Measurements from ENCODE around the gene TSPYL2.

DNA sequence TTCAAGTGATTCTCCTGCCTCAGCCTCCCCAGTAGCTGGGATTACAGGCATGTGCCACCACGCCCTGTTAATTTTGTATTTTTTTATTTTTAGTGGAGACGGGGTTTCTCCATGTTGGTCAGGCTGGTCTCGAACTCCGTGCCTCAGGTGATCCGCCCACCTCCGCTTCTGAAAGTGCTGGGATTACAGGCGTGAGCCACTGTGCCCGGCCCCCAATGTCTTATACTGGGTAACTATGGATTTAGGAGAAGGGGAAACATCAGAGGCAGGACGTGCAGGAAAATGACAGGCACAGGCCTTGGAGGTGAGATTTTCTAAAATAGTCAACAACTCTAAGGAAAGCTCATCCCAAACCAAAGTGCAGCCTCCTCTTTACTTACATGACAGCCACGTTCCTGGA is 11.1 kb upstream of the TSPYL2 start:
- TF ChIP-seq CTCF (conservative IDR thresholded peaks at IDR 0.05; ENCODE audit: low read depth, low read length), result no peak
- TF ChIP-seq POLR2A (IDR thresholded peaks at IDR 0.05; ENCODE audit: low read depth, low read length), result no peak
- no peak for TF ChIP-seq CEBPB (IDR thresholded peaks at IDR 0.05; ENCODE audit: low read depth, low read length)
- no peak for TF ChIP-seq SMC3 (IDR thresholded peaks at IDR 0.05; ENCODE audit: low read depth, low read length)
- TF ChIP-seq MXI1 (IDR thresholded peaks at IDR 0.05; ENCODE audit: borderline replicate concordance, low read depth, low read length), result no peak
- TF ChIP-seq RCOR1 (IDR thresholded peaks at IDR 0.05; ENCODE audit: insufficient replicate concordance, low read length), result no peak
- TF ChIP-seq MAFK (IDR thresholded peaks at IDR 0.05; ENCODE audit: low read depth, low read length), result no peak
- no peak for TF ChIP-seq CHD1 (IDR thresholded peaks at IDR 0.05; ENCODE audit: low read depth, low read length)
- TF ChIP-seq RFX5 (IDR thresholded peaks at IDR 0.05; ENCODE audit: low read depth, low read length), result no peak
- no peak for TF ChIP-seq RAD21 (IDR thresholded peaks at IDR 0.05; ENCODE audit: low read length)
- TF ChIP-seq ELK1 (IDR thresholded peaks at IDR 0.05; ENCODE audit: borderline replicate concordance, low read depth, low read length), result no peak
- no peak for TF ChIP-seq MAZ (IDR thresholded peaks at IDR 0.05; ENCODE audit: borderline replicate concordance, low read depth, low read length)
- no peak for TF ChIP-seq NFE2L2 (IDR thresholded peaks at IDR 0.05; ENCODE audit: low read depth, low read length)
- no peak for TF ChIP-seq BHLHE40 (IDR thresholded peaks at IDR 0.05; ENCODE audit: low read depth, low read length)
